GM12875 (cell line): ENCODE data around the gene TMED10.

Experiments
- H3K4me3 ChIP-seq: one replicate; pipeline ENCODE4 v1.5.1; 2011; ENCODE audit warnings: low read depth, low read length, control low read depth
- CTCF ChIP-seq: IDR thresholded peaks from 2 replicates; pipeline ENCODE4 v1.5.1; 2011; ENCODE audit warnings: low read depth, mild to moderate bottlenecking, control low read depth, inconsistent platforms, low read length, moderate library complexity, borderline replicate concordance; ENCODE audit not compliant: insufficient read depth

Gene TMED10

GRCh38 chr14:75164809-75165208 lies 11.6 kb downstream of the TMED10 start:
- no peak overlapping the region for H3K4me3 ChIP-seq
- TF ChIP-seq CTCF: no peak

- no peak overlapping the region for H3K4me3 ChIP-seq
- no peak for TF ChIP-seq CTCF
These were observed 12.7 kb downstream of the TMED10 start for GRCh38 chr14:75163677-75164076.

- no peak for TF ChIP-seq CTCF
- no peak overlapping the region for H3K4me3 ChIP-seq
These were observed 13.8 kb downstream of the TMED10 start for GRCh38 chr14:75162631-75163030.

GRCh38 chr14:75158843-75159614 lies 17.4 kb downstream of the TMED10 start:
- H3K4me3 ChIP-seq: no peak overlapping the region
- TF ChIP-seq CTCF: no peak

- H3K4me3 ChIP-seq: no peak overlapping the region
- TF ChIP-seq CTCF: no peak
These were observed 19.5 kb downstream of the TMED10 start for GRCh38 chr14:75156901-75157300.

- H3K4me3 ChIP-seq: no peak overlapping the region
- no peak for TF ChIP-seq CTCF
These were observed 20.3 kb downstream of the TMED10 start for GRCh38 chr14:75156111-75156510.

- no peak overlapping the region for H3K4me3 ChIP-seq
- no peak for TF ChIP-seq CTCF
These were observed 21.2 kb downstream of the TMED10 start for GRCh38 chr14:75155169-75155568.
